Activated naive CD8-positive, alpha-beta T cell (primary cell): ENCODE measurements around the gene GUCA2B.

Source experiments
- H3K27ac Mint-ChIP-seq: one replicate; pipeline ENCODE4 v1.8.0; 2021; ENCODE audit warnings: mixed read lengths
- H3K27me3 Mint-ChIP-seq: one replicate; pipeline ENCODE4 v1.8.0; 2021; ENCODE audit warnings: mixed read lengths
- H3K36me3 Mint-ChIP-seq: one replicate; pipeline ENCODE4 v1.8.0; 2021; ENCODE audit warnings: mixed read lengths
- H3K4me1 Mint-ChIP-seq: one replicate; pipeline ENCODE4 v1.8.0; 2021; ENCODE audit warnings: low read depth, mixed read lengths
- H3K4me3 Mint-ChIP-seq: one replicate; pipeline ENCODE4 v1.8.0; 2021; ENCODE audit warnings: mild to moderate bottlenecking, mixed read lengths
- H3K9me3 Mint-ChIP-seq: one replicate; pipeline ENCODE4 v1.8.0; 2021; ENCODE audit warnings: low read depth, mixed read lengths

Gene GUCA2B

GRCh38 chr1:42183210-42183956 is 30.2 kb downstream of the GUCA2B start:
- Mint-ChIP-seq H3K4me3 (no peak overlapping the region), H3K27ac (no peak overlapping the region), H3K36me3 (peaks cover 2% of the 10 kb centered on the region), H3K9me3 (no peaks in the 10 kb centered on the region), H3K4me1 (peaks cover 1% of the 10 kb centered on the region), H3K27me3 (no peaks in the 10 kb centered on the region)

DNA sequence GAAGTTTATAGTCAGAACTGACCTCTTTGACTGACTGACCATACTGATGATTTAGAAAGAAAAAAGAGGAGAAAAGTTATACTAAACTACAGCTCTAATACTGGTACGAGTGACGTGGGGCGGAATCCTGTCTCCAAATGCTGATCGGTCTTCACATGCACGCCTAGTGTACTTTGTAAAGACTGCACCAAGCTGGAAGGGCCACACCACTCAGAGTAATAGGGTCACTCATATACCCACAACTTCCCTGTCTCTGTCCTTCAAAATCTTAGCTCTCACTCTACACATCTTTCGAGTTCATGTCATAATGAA is 30.7 kb downstream of the GUCA2B start:
- peaks cover 2% of the 10 kb centered on the region for H3K36me3 Mint-ChIP-seq
- H3K4me1 Mint-ChIP-seq, result peaks cover 1% of the 10 kb centered on the region
- no peak overlapping the region for H3K27ac Mint-ChIP-seq
- no peaks in the 10 kb centered on the region for H3K27me3 Mint-ChIP-seq
- no peak overlapping the region for H3K4me3 Mint-ChIP-seq
- H3K9me3 Mint-ChIP-seq, result no peaks in the 10 kb centered on the region

- Mint-ChIP-seq H3K27ac (no peak overlapping the region), H3K4me3 (no peak overlapping the region), H3K36me3 (peaks cover 2% of the 10 kb centered on the region), H3K9me3 (no peaks in the 10 kb centered on the region), H3K27me3 (no peaks in the 10 kb centered on the region), H3K4me1 (peaks cover 1% of the 10 kb centered on the region)
Observed at GRCh38 chr1:42184616-42185015, 31.4 kb downstream of the GUCA2B start.

DNA sequence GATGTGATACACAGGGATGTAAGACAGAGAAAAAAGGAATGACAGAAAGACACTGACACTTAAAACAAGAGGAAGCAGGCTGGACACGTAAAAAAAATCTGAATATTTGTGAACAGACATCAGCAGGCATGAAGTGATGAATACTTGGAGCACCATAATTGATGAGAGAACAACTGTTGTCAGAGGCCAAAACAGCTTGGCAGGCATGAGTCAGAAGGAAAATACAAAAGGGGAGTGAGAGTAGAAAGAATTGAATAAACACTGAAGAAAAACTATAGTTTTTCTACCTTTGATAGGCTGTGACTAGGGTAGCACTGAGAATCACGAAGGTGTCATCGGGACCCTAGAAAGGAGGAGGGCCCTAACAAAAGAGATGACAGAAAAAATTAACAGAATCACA is 32.9 kb downstream of the GUCA2B start:
- no peaks in the 10 kb centered on the region for H3K4me1 Mint-ChIP-seq
- peaks cover 3% of the 10 kb centered on the region for H3K36me3 Mint-ChIP-seq
- H3K27me3 Mint-ChIP-seq, result no peaks in the 10 kb centered on the region
- H3K27ac Mint-ChIP-seq, result no peak overlapping the region
- no peaks in the 10 kb centered on the region for H3K9me3 Mint-ChIP-seq
- no peak overlapping the region for H3K4me3 Mint-ChIP-seq

DNA sequence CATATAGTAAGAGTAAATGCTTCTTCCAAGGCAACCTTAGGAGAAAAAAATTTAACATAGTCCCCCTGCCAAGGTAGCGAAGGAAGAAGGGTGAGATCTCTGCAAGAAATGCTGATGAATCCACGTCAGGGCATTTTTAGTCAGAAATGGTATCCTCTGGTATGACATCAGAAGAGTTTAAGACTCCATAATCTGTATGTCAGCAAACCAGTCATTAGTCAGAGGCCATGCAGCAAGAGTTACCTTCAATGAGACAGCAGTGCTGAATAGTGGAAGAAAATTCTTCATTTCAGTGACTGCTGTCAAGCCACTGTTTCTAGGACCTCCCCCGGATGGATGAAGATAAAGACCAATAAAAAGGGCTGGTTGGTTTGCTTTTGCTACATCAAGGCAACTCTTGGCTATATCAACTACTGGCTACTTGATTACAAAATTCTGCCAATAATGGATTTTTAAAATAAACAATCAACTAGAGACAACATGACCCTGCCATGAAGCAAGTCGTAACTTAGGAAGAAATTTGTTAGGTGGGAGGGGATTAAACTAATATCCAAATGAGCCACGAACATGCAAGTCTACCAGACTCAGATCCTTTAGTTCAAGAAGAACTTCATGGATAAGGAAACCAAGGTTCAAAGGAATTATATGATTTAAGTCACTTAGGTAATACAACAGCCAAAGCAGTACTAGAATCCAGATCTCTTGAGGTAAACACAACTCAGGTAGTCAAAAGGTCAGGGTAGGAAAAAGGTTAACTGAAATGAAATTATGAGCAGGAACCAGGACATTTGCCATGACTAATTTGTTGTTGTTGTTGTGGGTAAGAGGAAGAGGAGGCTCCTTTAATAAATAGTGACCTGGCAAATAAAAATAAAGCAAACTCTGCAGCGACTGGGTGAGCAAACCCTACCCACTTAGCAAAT is 37.0 kb downstream of the GUCA2B start:
- Mint-ChIP-seq H3K4me1 (no peaks in the 10 kb centered on the region), H3K27ac (no peak overlapping the region), H3K27me3 (no peaks in the 10 kb centered on the region), H3K4me3 (no peak overlapping the region), H3K9me3 (no peaks in the 10 kb centered on the region), H3K36me3 (peaks cover 7% of the 10 kb centered on the region)

GRCh38 chr1:42191319-42191718 is 38.1 kb downstream of the GUCA2B start:
- Mint-ChIP-seq H3K4me1 (no peaks in the 10 kb centered on the region), H3K9me3 (no peaks in the 10 kb centered on the region), H3K27ac (peak overlapping the region; percentile 4), H3K4me3 (no peak overlapping the region), H3K36me3 (peaks cover 7% of the 10 kb centered on the region), H3K27me3 (no peaks in the 10 kb centered on the region)

GRCh38 chr1:42192106-42192505 is 38.9 kb downstream of the GUCA2B start:
- Mint-ChIP-seq H3K27ac (peak overlapping the region; percentile 22), H3K4me3 (no peak overlapping the region), H3K4me1 (no peaks in the 10 kb centered on the region), H3K9me3 (no peaks in the 10 kb centered on the region), H3K36me3 (peaks cover 7% of the 10 kb centered on the region), H3K27me3 (no peaks in the 10 kb centered on the region)

DNA sequence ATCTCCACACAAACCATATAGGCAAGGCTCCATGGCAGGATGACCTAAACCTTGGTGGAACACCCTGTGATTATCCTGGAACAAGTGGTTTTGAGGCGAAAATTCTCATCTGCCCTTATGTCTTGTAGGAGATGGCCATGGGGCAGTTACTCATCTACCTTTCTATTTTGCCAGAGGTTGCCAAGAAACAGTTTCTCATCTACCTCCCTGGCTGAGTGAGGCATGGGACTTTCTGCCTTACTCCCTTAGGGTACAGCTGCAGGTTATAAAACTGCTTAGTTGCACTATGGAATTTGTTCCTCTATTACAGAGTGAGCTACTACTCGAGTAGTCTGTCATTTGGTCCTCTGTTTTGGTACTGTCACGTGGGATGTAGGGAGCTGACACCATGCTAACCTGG is 42.6 kb downstream of the GUCA2B start:
- no peak overlapping the region for H3K4me3 Mint-ChIP-seq
- H3K27ac Mint-ChIP-seq, result no peak overlapping the region
- H3K4me1 Mint-ChIP-seq, result no peaks in the 10 kb centered on the region
- H3K9me3 Mint-ChIP-seq, result no peaks in the 10 kb centered on the region
- no peaks in the 10 kb centered on the region for H3K27me3 Mint-ChIP-seq
- peaks cover 9% of the 10 kb centered on the region for H3K36me3 Mint-ChIP-seq

DNA sequence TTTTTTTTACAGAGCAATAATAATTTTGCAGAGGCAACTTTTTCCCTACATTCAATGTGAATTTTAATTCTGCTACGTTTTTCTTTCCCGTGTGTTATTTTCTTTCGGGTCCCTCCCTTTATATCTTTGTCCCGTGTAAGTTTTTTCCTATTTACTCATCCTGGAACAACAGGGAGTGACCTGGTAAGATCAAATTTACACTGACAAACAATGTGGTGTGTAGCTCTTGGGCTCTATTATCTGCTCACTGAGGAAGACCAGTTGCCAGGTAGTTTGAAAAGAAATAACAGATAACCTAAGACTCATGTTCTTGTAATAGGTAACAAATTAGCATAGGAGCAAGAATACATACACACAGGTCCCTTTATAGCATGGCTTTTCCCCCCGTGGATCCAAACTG is 45.0 kb downstream of the GUCA2B start:
- Mint-ChIP-seq H3K4me1 (no peaks in the 10 kb centered on the region), H3K9me3 (peaks cover 10% of the 10 kb centered on the region), H3K27me3 (no peaks in the 10 kb centered on the region), H3K36me3 (peaks cover 19% of the 10 kb centered on the region), H3K4me3 (no peak overlapping the region), H3K27ac (no peak overlapping the region)

- peaks cover 11% of the 10 kb centered on the region for H3K9me3 Mint-ChIP-seq
- H3K36me3 Mint-ChIP-seq, result peaks cover 38% of the 10 kb centered on the region
- no peak overlapping the region for H3K27ac Mint-ChIP-seq
- no peak overlapping the region for H3K4me3 Mint-ChIP-seq
- H3K4me1 Mint-ChIP-seq, result peaks cover 7% of the 10 kb centered on the region
- no peaks in the 10 kb centered on the region for H3K27me3 Mint-ChIP-seq
Observed at GRCh38 chr1:42201986-42202385, 48.8 kb downstream of the GUCA2B start.
